Measurements from ENCODE around the gene SLC4A8. TPM values are rescaled to one million over a fixed set of nuclear protein-coding genes. Genes with fewer than 3 reads are reported as not detected.

SLC4A8 gene
- polyA plus RNA-seq, 1 experiment = 6.6 TPM

DNA sequence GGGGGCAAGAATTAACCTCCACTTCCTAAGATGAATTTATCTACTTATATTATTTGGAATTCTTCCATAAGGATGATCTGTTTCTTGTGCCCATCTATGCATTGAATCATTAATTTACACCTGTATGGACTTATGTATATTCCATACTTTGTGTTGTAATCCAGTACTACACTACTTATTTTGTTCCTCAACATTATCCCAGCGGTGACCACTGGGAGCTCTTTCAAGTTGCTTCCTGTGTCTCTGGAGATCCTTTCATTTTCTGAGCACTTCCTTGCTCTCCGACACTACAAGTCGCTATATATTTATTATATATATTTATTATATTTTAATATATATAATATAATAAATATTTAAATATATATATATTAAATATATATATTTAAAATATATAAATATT is 111.5 kb downstream of the SLC4A8 start:
- CTCF ChIA-PET = interaction anchor here (1.4 to 1.6 kb wide), 2 partner anchors 112 to 284 kb away, joined by 5 to 6 read pairs; partner anchors contain the start of gene SLC4A8
- no peaks in the 10 kb centered on the region for H3K27me3 ChIP-seq (ENCODE audit: control insufficient read depth, insufficient read depth, low read length)
- TF ChIP-seq, protein P1, sequence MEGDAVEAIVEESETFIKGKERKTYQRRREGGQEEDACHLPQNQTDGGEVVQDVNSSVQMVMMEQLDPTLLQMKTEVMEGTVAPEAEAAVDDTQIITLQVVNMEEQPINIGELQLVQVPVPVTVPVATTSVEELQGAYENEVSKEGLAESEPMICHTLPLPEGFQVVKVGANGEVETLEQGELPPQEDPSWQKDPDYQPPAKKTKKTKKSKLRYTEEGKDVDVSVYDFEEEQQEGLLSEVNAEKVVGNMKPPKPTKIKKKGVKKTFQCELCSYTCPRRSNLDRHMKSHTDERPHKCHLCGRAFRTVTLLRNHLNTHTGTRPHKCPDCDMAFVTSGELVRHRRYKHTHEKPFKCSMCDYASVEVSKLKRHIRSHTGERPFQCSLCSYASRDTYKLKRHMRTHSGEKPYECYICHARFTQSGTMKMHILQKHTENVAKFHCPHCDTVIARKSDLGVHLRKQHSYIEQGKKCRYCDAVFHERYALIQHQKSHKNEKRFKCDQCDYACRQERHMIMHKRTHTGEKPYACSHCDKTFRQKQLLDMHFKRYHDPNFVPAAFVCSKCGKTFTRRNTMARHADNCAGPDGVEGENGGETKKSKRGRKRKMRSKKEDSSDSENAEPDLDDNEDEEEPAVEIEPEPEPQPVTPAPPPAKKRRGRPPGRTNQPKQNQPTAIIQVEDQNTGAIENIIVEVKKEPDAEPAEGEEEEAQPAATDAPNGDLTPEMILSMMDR (IDR thresholded peaks at IDR 0.05; ENCODE audit: low read depth, low read length) = 0 out of 2 replicates have a peak, but pooled peaks have one; percentile 11
- DNase-seq (ENCODE audit: low read depth, low spot score) = no peak
- no peaks in the 10 kb centered on the region for H3K9me3 ChIP-seq (ENCODE audit: control insufficient read depth, insufficient read depth, low read length)
- POLR2A ChIA-PET = no interaction called here
- H3K27ac ChIP-seq (ENCODE audit: low read depth, low read length) = no peak overlapping the region
- H3K4me3 ChIP-seq (ENCODE audit: low read depth, low read length) = no peak overlapping the region

- no peak overlapping the region for H3K27ac ChIP-seq (ENCODE audit: low read depth, low read length)
- H3K9me3 ChIP-seq (ENCODE audit: control insufficient read depth, insufficient read depth, low read length) = no peaks in the 10 kb centered on the region
- CTCF ChIA-PET = no interaction called here
- no peaks in the 10 kb centered on the region for H3K27me3 ChIP-seq (ENCODE audit: control insufficient read depth, insufficient read depth, low read length)
- no peak overlapping the region for H3K4me3 ChIP-seq (ENCODE audit: low read depth, low read length)
- TF ChIP-seq, protein P1 (IDR thresholded peaks at IDR 0.05; ENCODE audit: low read depth, low read length) = no peak
- no peak for DNase-seq (ENCODE audit: low read depth, low spot score)
- POLR2A ChIA-PET = no interaction called here
Measured at GRCh38 chr12:51538149-51538548, 113.5 kb downstream of the SLC4A8 start.

GRCh38 chr12:51538599-51538998 is 114.0 kb downstream of the SLC4A8 start:
- no peaks in the 10 kb centered on the region for H3K27me3 ChIP-seq (ENCODE audit: control insufficient read depth, insufficient read depth, low read length)
- no peak overlapping the region for H3K27ac ChIP-seq (ENCODE audit: low read depth, low read length)
- DNase-seq (ENCODE audit: low read depth, low spot score) = no peak
- POLR2A ChIA-PET = no interaction called here
- H3K9me3 ChIP-seq (ENCODE audit: control insufficient read depth, insufficient read depth, low read length) = no peaks in the 10 kb centered on the region
- CTCF ChIA-PET = no interaction called here
- no peak overlapping the region for H3K4me3 ChIP-seq (ENCODE audit: low read depth, low read length)
- TF ChIP-seq, protein P1 (IDR thresholded peaks at IDR 0.05; ENCODE audit: low read depth, low read length) = no peak

- POLR2A ChIA-PET = no interaction called here
- Histone ChIP-seq H3K27me3 (ENCODE audit: control insufficient read depth, insufficient read depth, low read length) (peaks cover 3% of the 10 kb centered on the region), H3K27ac (ENCODE audit: low read depth, low read length) (no peak overlapping the region), H3K4me3 (ENCODE audit: low read depth, low read length) (no peak overlapping the region), H3K9me3 (ENCODE audit: control insufficient read depth, insufficient read depth, low read length) (no peaks in the 10 kb centered on the region)
- CTCF ChIA-PET = interaction anchor here (1.2 to 1.3 kb wide), 2 partner anchors 8 to 116 kb away, joined by 3 read pairs; partner anchors contain the start of gene SLC4A8
- DNase-seq (ENCODE audit: low read depth, low spot score) = no peak
- TF ChIP-seq, protein P1 (IDR thresholded peaks at IDR 0.05; ENCODE audit: low read depth, low read length) = no peak
Measured at GRCh38 chr12:51540996-51541395, 116.4 kb downstream of the SLC4A8 start.

- no peak for DNase-seq (ENCODE audit: low read depth, low spot score)
- H3K27ac ChIP-seq (ENCODE audit: low read depth, low read length) = no peak overlapping the region
- ChIA-PET POLR2A (no interaction called here), CTCF (interaction anchor here (0.6 kb wide), 1 partner anchor 329 kb away, joined by 3 read pairs; no protein-coding TSS in a partner anchor)
- no peaks in the 10 kb centered on the region for H3K9me3 ChIP-seq (ENCODE audit: control insufficient read depth, insufficient read depth, low read length)
- H3K27me3 ChIP-seq (ENCODE audit: control insufficient read depth, insufficient read depth, low read length) = peaks cover 3% of the 10 kb centered on the region
- H3K4me3 ChIP-seq (ENCODE audit: low read depth, low read length) = no peak overlapping the region
- TF ChIP-seq, protein P1 (IDR thresholded peaks at IDR 0.05; ENCODE audit: low read depth, low read length) = no peak
Measured at GRCh38 chr12:51546097-51546496, 121.5 kb downstream of the SLC4A8 start.
